ENCODE results near the gene GALR2.

DNA sequence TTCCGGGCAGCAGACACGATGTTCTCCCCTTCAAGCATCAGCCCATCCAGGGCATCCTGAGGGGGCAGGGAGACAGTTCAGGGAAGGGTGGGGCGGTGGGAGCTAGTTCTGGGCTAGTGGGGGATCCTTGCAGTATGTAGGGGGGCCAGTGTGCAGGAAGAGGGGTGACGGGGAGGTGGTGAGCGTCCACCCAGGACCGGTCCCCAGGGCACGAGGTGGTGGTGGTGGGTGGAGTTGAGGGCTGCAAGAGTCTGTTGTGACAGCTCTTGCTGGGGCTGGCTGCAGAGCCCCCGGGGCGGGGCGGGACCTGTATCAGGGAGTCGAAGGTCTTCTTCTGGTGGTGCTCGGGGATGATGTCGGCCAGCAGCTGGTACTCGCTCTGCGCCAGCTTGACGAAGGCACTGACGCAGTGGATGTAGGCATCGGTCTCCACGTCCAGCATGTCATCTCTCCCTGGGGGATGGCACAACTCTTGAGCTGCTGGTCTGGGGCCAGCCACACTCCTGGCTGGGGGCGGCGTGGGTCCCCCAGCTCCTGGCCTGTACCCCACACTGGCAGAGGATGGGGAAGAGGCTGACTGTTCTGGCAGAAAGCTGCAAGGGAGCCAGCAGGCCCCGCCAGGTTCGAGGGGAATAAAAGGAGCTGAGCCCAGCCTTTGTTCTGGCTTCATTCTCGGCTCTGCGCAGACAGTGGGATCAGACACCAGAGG, 14.4 kb downstream of the GALR2 start:
- TF ChIP-seq, protein P1, sequence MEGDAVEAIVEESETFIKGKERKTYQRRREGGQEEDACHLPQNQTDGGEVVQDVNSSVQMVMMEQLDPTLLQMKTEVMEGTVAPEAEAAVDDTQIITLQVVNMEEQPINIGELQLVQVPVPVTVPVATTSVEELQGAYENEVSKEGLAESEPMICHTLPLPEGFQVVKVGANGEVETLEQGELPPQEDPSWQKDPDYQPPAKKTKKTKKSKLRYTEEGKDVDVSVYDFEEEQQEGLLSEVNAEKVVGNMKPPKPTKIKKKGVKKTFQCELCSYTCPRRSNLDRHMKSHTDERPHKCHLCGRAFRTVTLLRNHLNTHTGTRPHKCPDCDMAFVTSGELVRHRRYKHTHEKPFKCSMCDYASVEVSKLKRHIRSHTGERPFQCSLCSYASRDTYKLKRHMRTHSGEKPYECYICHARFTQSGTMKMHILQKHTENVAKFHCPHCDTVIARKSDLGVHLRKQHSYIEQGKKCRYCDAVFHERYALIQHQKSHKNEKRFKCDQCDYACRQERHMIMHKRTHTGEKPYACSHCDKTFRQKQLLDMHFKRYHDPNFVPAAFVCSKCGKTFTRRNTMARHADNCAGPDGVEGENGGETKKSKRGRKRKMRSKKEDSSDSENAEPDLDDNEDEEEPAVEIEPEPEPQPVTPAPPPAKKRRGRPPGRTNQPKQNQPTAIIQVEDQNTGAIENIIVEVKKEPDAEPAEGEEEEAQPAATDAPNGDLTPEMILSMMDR (conservative IDR thresholded peaks at IDR 0.05): no peak
- no peak for TF ChIP-seq ZFX (IDR thresholded peaks at IDR 0.05)
